H1 (cell line): Measurements from ENCODE around the gene ZNF562. TPM values are rescaled to one million over a fixed set of nuclear protein-coding genes. Genes with fewer than 3 reads are reported as not detected.

ENCODE experiments used
- CTCF ChIA-PET: fragments of 300-600 bp; sonication (Branson Sonifier 250); formaldehyde crosslinking; loops from one replicate; lab custom pipeline; 2021; ENCODE audit not compliant: partially characterized antibody; lab: Charles Lee
- POLR2A ChIA-PET: fragments of 300-600 bp; sonication (Branson Sonifier 250); formaldehyde crosslinking; loops from one replicate; lab custom pipeline; 2021; ENCODE audit warnings: inconsistent platforms; ENCODE audit not compliant: partially characterized antibody; lab: Charles Lee
- DNase-seq, 2 experiments: peaks; one replicate each; pipeline versions ENCODE4 v3.0.0 to v3.0.0-alpha.2; 2010 to 2022; ENCODE audit warnings: low spot score in 2 of 2, low read depth in 1 of 2, mixed read lengths in 1 of 2
- FAIRE-seq: peaks from 2 replicates; lab custom pipeline; 2011; peaks lifted over from hg19 to GRCh38; lab: Jason Lieb, UNC
- H2AFZ ChIP-seq: 2 replicates; pipeline ENCODE4 v1.8.1; 2012; ENCODE audit warnings: low read length, inconsistent platforms
- H2AK5ac ChIP-seq: 2 replicates; pipeline ENCODE4 v1.6.1; 2013; ENCODE audit warnings: low read depth, low read length
- H2BK120ac ChIP-seq: replicated peaks from 2 replicates; pipeline ENCODE3; 2013; ENCODE audit warnings: low read depth, low read length, inconsistent platforms
- H2BK12ac ChIP-seq: 2 replicates; pipeline ENCODE4 v1.6.1; 2013; ENCODE audit warnings: low read depth, low read length
- H2BK15ac ChIP-seq: 2 replicates; pipeline ENCODE4 v1.6.1; 2013; ENCODE audit warnings: low read length
- H2BK20ac ChIP-seq: 2 replicates; pipeline ENCODE4 v1.6.1; 2013; ENCODE audit warnings: low read length
- H2BK5ac ChIP-seq: 2 replicates; pipeline ENCODE4 v1.6.1; 2013; ENCODE audit warnings: low read depth, low read length
- H3K14ac ChIP-seq: 2 replicates; pipeline ENCODE4 v1.6.1; 2013; ENCODE audit warnings: inconsistent platforms; ENCODE audit not compliant: insufficient read length
- H3K18ac ChIP-seq: 2 replicates; pipeline ENCODE4 v1.6.1; 2013; ENCODE audit warnings: low read length; ENCODE audit errors: extremely low read depth
- H3K23ac ChIP-seq: 2 replicates; pipeline ENCODE4 v1.6.1; 2013; ENCODE audit warnings: inconsistent platforms; ENCODE audit not compliant: insufficient read length
- H3K23me2 ChIP-seq: 2 replicates; pipeline ENCODE4 v1.6.1; 2013; ENCODE audit warnings: low read depth, low read length
- H3K27ac ChIP-seq: 2 replicates; pipeline ENCODE4 v1.6.1; 2011; ENCODE audit warnings: low read depth, low read length, inconsistent platforms
- H3K27me3 ChIP-seq, 4 experiments: replicated peaks in 1 of 4; 1 replicate in 1 of 4; 2 replicates in 3 of 4; pipeline versions ENCODE4 v1.6.1 to v1.8.1; 2011 to 2013; ENCODE audit warnings: low read length in 3 of 4, mild to moderate bottlenecking in 3 of 4, inconsistent platforms in 2 of 4, mixed read lengths in 2 of 4, moderate library complexity in 1 of 4; ENCODE audit not compliant: control insufficient read depth in 3 of 4, insufficient read depth in 3 of 4; ENCODE audit errors: extremely low read depth in 1 of 4
- H3K36me3 ChIP-seq, 4 experiments: 2 replicates each; pipeline versions ENCODE4 v1.6.1 to v1.8.1; 2011 to 2013; ENCODE audit warnings: mild to moderate bottlenecking in 4 of 4, low read length in 3 of 4, moderate library complexity in 2 of 4, control low read depth in 1 of 4, inconsistent platforms in 1 of 4; ENCODE audit not compliant: insufficient read depth in 4 of 4, control insufficient read depth in 2 of 4
- H3K4ac ChIP-seq: replicated peaks from 2 replicates; pipeline ENCODE3; 2013; ENCODE audit warnings: low read length, low read depth, mixed read lengths, inconsistent platforms; ENCODE audit not compliant: insufficient read length
- H3K4me1 ChIP-seq, 4 experiments: replicated peaks in 1 of 4; 1 replicate in 1 of 4; 2 replicates in 3 of 4; pipeline versions ENCODE4 v1.6.1 to v1.8.1; 2011 to 2013; ENCODE audit warnings: low read length in 3 of 4, inconsistent platforms in 2 of 4, mixed read lengths in 1 of 4; ENCODE audit not compliant: insufficient read depth in 4 of 4, control insufficient read depth in 3 of 4
- H3K4me2 ChIP-seq, 2 experiments: 2 replicates each; pipeline versions ENCODE4 v1.6.1 to v1.8.1; 2011 to 2013; ENCODE audit warnings: low read depth in 2 of 2, low read length in 2 of 2, control low read depth in 1 of 2, inconsistent platforms in 1 of 2, mild to moderate bottlenecking in 1 of 2; ENCODE audit not compliant: insufficient read depth in 1 of 2
- H3K4me3 ChIP-seq, 4 experiments: fragments of 200-600, 300-600 bp in 1 of 4; sonication (generic), shearing (Covaris generic), sonication (Bioruptor Twin) in 1 of 4; 2 replicates each; pipeline versions ENCODE4 v1.5.1 to v1.8.1; 2011 to 2016; ENCODE audit warnings: low read length in 4 of 4, low read depth in 3 of 4, control low read depth in 2 of 4, inconsistent platforms in 2 of 4, mild to moderate bottlenecking in 2 of 4, mixed read lengths in 1 of 4, moderate library complexity in 1 of 4; ENCODE audit not compliant: insufficient read depth in 2 of 4; ENCODE audit errors: extremely low read depth in 1 of 4
- H3K56ac ChIP-seq: replicated peaks from 2 replicates; pipeline ENCODE3; 2013; ENCODE audit warnings: low read depth, mild to moderate bottlenecking, mixed read lengths, low read length, inconsistent platforms; ENCODE audit not compliant: insufficient read length
- H3K79me1 ChIP-seq: 2 replicates; pipeline ENCODE4 v1.6.1; 2013; ENCODE audit warnings: low read depth, low read length, control low read depth
- H3K79me2 ChIP-seq, 2 experiments: 2 replicates each; pipeline versions ENCODE4 v1.6.1 to v1.8.1; 2012 to 2013; ENCODE audit warnings: low read length in 2 of 2, mild to moderate bottlenecking in 2 of 2, inconsistent platforms in 1 of 2; ENCODE audit not compliant: insufficient read depth in 2 of 2, control insufficient read depth in 1 of 2
- H3K9ac ChIP-seq, 4 experiments: replicated peaks in 1 of 4; 1 replicate in 1 of 4; 2 replicates in 3 of 4; pipeline versions ENCODE4 v1.6.1 to v1.8.1; 2011 to 2013; ENCODE audit warnings: low read depth in 3 of 4, low read length in 3 of 4, control low read depth in 2 of 4, mild to moderate bottlenecking in 2 of 4, moderate library complexity in 2 of 4, inconsistent platforms in 1 of 4; ENCODE audit errors: extremely low read depth in 1 of 4
- H3K9me3 ChIP-seq, 2 experiments: 2 replicates each; pipeline versions ENCODE4 v1.6.1 to v1.8.1; 2012 to 2013; ENCODE audit warnings: mild to moderate bottlenecking in 2 of 2, moderate library complexity in 2 of 2, control low read depth in 1 of 2, inconsistent platforms in 1 of 2, low read depth in 1 of 2, low read length in 1 of 2, mixed read lengths in 1 of 2; ENCODE audit not compliant: insufficient read depth in 2 of 2
- H4K20me1 ChIP-seq, 2 experiments: replicated peaks in 1 of 2; 2 replicates each; pipeline versions ENCODE3 to v1.8.1; 2011 to 2013; ENCODE audit warnings: inconsistent platforms in 2 of 2, low read length in 2 of 2, mild to moderate bottlenecking in 1 of 2; ENCODE audit not compliant: insufficient read depth in 2 of 2, control insufficient read depth in 1 of 2
- H4K5ac ChIP-seq: 2 replicates; pipeline ENCODE4 v1.6.1; 2013; ENCODE audit warnings: low read length, low read depth, mixed read lengths, inconsistent platforms; ENCODE audit not compliant: insufficient read length
- H4K8ac ChIP-seq: 2 replicates; pipeline ENCODE4 v1.8.0; 2013; ENCODE audit warnings: mild to moderate bottlenecking, moderate library complexity, low read length, inconsistent platforms; ENCODE audit not compliant: insufficient read depth; ENCODE audit errors: extremely low read depth
- H4K91ac ChIP-seq: replicated peaks from 2 replicates; pipeline ENCODE3; 2013; ENCODE audit warnings: low read length, mixed read lengths, inconsistent platforms; ENCODE audit not compliant: insufficient read length
- ATF3 ChIP-seq: IDR thresholded peaks from 2 replicates; pipeline ENCODE4 v1.6.1; 2011; ENCODE audit warnings: low read depth, mild to moderate bottlenecking, low read length; ENCODE audit not compliant: insufficient read depth
- CBX8 ChIP-seq: fragments of 300-800, 300-1000 bp; sonication (generic); IDR thresholded peaks from 2 replicates; pipeline ENCODE4 v1.7.1; 2016; ENCODE audit warnings: low read depth, low read length, borderline replicate concordance
- CTBP2 ChIP-seq: IDR thresholded peaks from 2 replicates; pipeline ENCODE4 v1.7.0; 2011; ENCODE audit warnings: borderline replicate concordance, mild to moderate bottlenecking, moderate library complexity, mixed read lengths, low read length; ENCODE audit not compliant: insufficient read depth, insufficient read length
- JUN ChIP-seq: IDR thresholded peaks from 2 replicates; pipeline ENCODE4 v1.6.1; 2011; ENCODE audit warnings: low read depth, mild to moderate bottlenecking, improper control_type of control experiment, low read length
- POU5F1 ChIP-seq: IDR thresholded peaks from 2 replicates; pipeline ENCODE4 v1.6.1; 2011; ENCODE audit warnings: low read depth, mild to moderate bottlenecking, low read length, moderate library complexity
- WGBS, 2 experiments: shearing (Covaris generic) in 1 of 2; methylation state at CpG; one replicate each; pipeline versions ENCODE4 v1.1.6 to v1.1.7; 2013 to 2015; ENCODE audit warnings: low lambda C conversion rate in 2 of 2, mixed read lengths in 2 of 2, inconsistent platforms in 1 of 2, low coverage in 1 of 2, missing lambda C conversion rate in 1 of 2; ENCODE audit not compliant: insufficient replicate concordance in 2 of 2, insufficient coverage in 1 of 2, insufficient read length in 1 of 2; ENCODE audit errors: extremely low coverage in 1 of 2, missing lambda C conversion rate in 1 of 2; 5-methylcytosine and 5-hydroxymethylcytosine counted together
- polyA plus RNA-seq, 7 experiments: library from polyadenylated mRNA; depleted of rRNA in 3 of 7; stranded (reverse) in 5 of 7; unstranded in 2 of 7; fragments of >200 nt in 5 of 7; fragments of 200-250 nt in 2 of 7; gene quantifications; 1 replicate in 5 of 7; 2 replicates in 1 of 7; 4 replicates in 1 of 7; pipeline versions ENCODE4 v1.2.1 to v1.2.3, GENCODE V29; 2011 to 2013; ENCODE audit warnings: missing spikeins in 2 of 7, mixed read lengths in 2 of 7
- total RNA-seq: library from RNA; stranded (reverse); fragmentation: NEBNext Ultra II Directional; extraction: Animal tissue kit (Norgen Biotek cat#: 25700); gene quantifications from 2 replicates; pipeline ENCODE4 v1.2.1, GENCODE V29; 2021
- TF ChIP-seq, protein P1 (sequence below): IDR thresholded peaks from 2 replicates; pipeline ENCODE4 v1.6.1; 2012; ENCODE audit warnings: inconsistent platforms

ZNF562 gene
- total and polyA plus RNA-seq, 2 of the 8 experiments (the other 6 are each of a cell fraction or from before 2014, with no cell fraction given) = 0.12 to 2.5 TPM

DNA sequence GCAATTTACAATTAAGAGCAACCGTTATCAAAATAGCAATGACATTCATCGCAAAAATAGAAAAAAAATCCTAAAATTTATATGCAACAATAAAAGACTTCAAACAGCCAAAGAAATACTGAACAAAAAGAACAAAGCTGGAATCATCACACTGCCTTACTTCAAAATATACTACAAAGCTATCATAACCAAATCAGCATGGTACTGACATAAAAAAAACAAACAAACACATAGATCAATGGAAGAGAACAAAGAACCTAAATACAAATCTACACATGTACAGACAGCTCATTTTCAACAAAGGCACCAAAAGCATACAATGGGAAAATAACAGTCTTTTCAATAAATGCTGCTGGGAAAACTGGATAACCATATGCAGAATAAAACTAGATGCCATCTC lies 6.4 kb downstream of the ZNF562 start:
- Histone ChIP-seq H3K9ac (no peak overlapping the region), H3K4me2 (no peak overlapping the region), H3K9me3 (peaks cover 18 to 20% of the 10 kb centered on the region in 2 experiments), H3K4me3 (no peak overlapping the region), H2BK120ac (no peak overlapping the region), H2AFZ (no peak overlapping the region), H2AK5ac (no peak overlapping the region), H4K5ac (no peak overlapping the region), H2BK20ac (no peak overlapping the region), H2BK15ac (no peak overlapping the region), H3K14ac (no peak overlapping the region), H4K8ac (no peak overlapping the region), H3K4ac (no peak overlapping the region), H3K79me2 (no peaks in the 10 kb centered on the region), H3K79me1 (no peaks in the 10 kb centered on the region; the same call in 1 of the 2 replicates), H3K36me3 (peaks cover 0 to 4% (median 0%) of the 10 kb centered on the region in 4 experiments; a peak in 1 of 8 replicates), H3K18ac (no peak overlapping the region), H2BK5ac (no peak overlapping the region), H4K91ac (no peak overlapping the region), H3K4me1 (no peaks in the 10 kb centered on the region), H3K27me3 (no peaks in the 10 kb centered on the region), H3K23ac (no peak overlapping the region), H4K20me1 (no peaks in the 10 kb centered on the region), H3K56ac (no peak overlapping the region), H3K23me2 (no peaks in the 10 kb centered on the region), H2BK12ac (no peak overlapping the region), H3K27ac (no peak overlapping the region)
- DNase-seq (no peak), FAIRE-seq (peak; percentile 13)
- POLR2A ChIA-PET = interaction anchor here (1.4 kb wide), 1 partner anchor 10 kb away, joined by 4 read pairs; no protein-coding TSS in a partner anchor
- 96% methylated on average over 2 of the region's 2 CpGs; no CpG with 5 or more reads in 1 of the 2 experiments for WGBS, 2 experiments
- CTCF ChIA-PET = no interaction called here
- TF ChIP-seq POU5F1 = no peak
- no peak for TF ChIP-seq ATF3
- TF ChIP-seq CBX8 = no peak
- no peak for TF ChIP-seq JUN
- no peak for TF ChIP-seq CTBP2
- TF ChIP-seq, protein P1, sequence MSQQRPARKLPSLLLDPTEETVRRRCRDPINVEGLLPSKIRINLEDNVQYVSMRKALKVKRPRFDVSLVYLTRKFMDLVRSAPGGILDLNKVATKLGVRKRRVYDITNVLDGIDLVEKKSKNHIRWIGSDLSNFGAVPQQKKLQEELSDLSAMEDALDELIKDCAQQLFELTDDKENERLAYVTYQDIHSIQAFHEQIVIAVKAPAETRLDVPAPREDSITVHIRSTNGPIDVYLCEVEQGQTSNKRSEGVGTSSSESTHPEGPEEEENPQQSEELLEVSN = no peak
